ENCODE results near the gene MOB3B.

The MOB3B gene

DNA sequence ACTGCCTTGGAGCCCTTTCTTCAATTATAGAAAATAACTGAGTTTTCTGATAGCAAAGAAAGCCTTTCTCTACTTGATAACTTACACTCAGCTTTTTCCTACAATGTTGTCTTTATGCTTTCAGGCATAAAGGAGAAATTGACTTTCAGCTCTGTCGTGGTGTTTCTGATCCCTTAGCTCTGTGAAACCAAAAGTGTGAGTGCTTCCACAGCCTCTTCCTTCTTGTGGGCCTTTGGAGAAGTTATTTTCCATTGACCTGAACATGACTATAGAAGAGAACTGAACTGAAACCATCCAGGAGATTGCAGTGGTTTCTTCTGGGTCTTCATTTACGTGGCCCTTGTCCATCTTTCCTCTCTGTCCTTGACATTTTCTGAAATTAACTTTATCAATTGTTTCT, 173.2 kb downstream of the MOB3B start:
- DNase-seq (ENCODE audit: low read depth): no peak
- H3K4me3 ChIP-seq (ENCODE audit: low read depth, low read length): no peak overlapping the region
- no peak for TF ChIP-seq CTCF (IDR thresholded peaks at IDR 0.05; ENCODE audit: low read depth, low read length, missing control alignments)

- H3K4me3 ChIP-seq (ENCODE audit: low read depth, low read length): no peak overlapping the region
- no peak for TF ChIP-seq CTCF (IDR thresholded peaks at IDR 0.05; ENCODE audit: low read depth, low read length, missing control alignments)
- DNase-seq (ENCODE audit: low read depth): no peak
These were observed 174.4 kb downstream of the MOB3B start for GRCh38 chr9:27355166-27355565.

DNA sequence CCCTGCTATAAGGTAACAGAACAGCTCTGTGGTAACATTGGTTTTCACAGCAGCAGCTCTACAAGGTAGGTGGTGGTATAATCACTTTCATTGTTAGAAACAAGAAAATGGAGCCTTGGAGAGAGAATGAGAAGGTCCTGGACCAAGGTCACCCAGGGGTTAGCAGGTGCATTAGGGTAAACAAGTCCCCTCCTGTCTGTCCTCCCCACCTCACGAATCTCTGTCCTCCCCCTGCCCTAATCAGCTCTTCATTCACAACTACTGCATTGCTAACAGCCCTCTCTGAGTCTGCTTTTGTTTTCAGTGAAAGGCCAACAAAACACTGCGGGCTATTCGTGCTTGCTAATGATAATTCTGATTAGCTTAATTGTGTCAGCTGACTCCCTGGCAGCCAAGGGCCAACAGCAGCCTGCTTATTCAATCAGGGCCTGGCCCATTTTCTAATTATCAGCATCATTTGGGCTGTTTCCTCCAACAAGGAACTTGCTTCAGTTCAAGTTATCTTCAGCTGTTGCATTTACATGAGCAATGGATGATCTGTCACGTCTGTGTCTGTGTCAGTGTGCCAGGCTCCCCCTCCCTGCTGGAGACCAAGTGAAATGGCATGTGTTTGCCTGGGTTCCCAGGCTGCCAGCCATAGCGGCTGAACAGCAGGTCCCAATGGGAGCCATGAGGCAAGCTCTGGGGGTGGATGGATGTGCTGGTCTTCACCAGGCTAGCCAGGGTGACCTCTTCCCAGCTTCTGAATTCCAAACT, 176.0 kb downstream of the MOB3B start:
- TF ChIP-seq CTCF (IDR thresholded peaks at IDR 0.05; ENCODE audit: low read depth, low read length, missing control alignments): peak; percentile 20
- no peak overlapping the region for H3K4me3 ChIP-seq (ENCODE audit: low read depth, low read length)
- DNase-seq (ENCODE audit: low read depth): no peak

DNA sequence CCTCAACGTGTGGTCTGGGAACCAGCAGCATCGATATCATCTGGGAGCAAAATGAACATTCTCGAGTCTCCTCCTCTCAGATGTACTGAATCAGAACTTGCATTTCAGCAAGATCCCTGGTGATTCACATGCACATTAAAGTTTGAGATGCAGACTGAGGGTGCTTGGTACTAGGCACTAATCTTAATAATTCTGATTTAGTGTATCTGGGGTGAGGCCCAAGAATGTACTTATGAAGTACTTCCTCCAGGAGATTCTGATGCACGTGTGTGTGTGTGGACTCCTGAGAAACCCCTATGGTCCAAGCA, 176.5 kb downstream of the MOB3B start:
- no peak for TF ChIP-seq CTCF (IDR thresholded peaks at IDR 0.05; ENCODE audit: low read depth, low read length, missing control alignments)
- DNase-seq (ENCODE audit: low read depth): no peak
- no peak overlapping the region for H3K4me3 ChIP-seq (ENCODE audit: low read depth, low read length)

- no peak for TF ChIP-seq CTCF (IDR thresholded peaks at IDR 0.05; ENCODE audit: low read depth, low read length, missing control alignments)
- DNase-seq (ENCODE audit: low read depth): no peak
- H3K4me3 ChIP-seq (ENCODE audit: low read depth, low read length): no peak overlapping the region
These were observed 177.0 kb downstream of the MOB3B start for GRCh38 chr9:27352457-27353165.

- no peak overlapping the region for H3K4me3 ChIP-seq (ENCODE audit: low read depth, low read length)
- no peak for DNase-seq (ENCODE audit: low read depth)
- no peak for TF ChIP-seq CTCF (IDR thresholded peaks at IDR 0.05; ENCODE audit: low read depth, low read length, missing control alignments)
These were observed 178.2 kb downstream of the MOB3B start for GRCh38 chr9:27351438-27351837.
